PC-9 (cell line): Measurements from ENCODE around the gene PGF.

Experiments used
- EZH2 ChIP-seq: fragments of 200-600 bp; sonication (generic); IDR thresholded peaks from 2 replicates; pipeline ENCODE4 v1.8.0; 2017; ENCODE audit warnings: antibody characterized with exemption, low read depth
- TF ChIP-seq, protein P1 (sequence below): fragments of 200-600 bp; sonication (generic); conservative IDR thresholded peaks from 2 replicates; pipeline ENCODE4 v1.6.1; 2017; ENCODE audit warnings: mixed run types, antibody characterized with exemption, mild to moderate bottlenecking, moderate library complexity

DNA sequence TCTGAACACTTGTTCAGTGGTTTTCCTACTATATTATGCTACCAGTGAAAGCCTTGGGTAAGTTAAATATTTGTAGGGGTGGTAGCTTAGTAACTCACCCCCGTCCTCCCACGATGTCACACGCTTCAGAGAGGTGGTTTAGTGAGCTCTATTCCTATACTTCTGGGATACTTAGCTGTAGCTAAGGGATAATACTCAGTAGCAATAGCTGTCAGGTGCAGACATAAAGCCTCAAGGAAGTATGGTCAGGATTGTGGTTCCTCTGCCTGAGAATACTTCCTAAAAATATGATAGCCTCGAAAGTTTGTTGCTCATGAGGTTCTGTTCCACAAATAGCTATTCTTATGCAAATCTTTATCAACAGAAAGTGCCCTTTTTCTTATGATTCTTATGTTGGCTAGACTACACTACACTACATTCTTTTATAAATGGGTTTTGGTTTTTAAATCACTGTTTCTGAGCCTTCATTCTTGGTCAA lies 61.7 kb downstream of the PGF start:
- TF ChIP-seq, protein P1, sequence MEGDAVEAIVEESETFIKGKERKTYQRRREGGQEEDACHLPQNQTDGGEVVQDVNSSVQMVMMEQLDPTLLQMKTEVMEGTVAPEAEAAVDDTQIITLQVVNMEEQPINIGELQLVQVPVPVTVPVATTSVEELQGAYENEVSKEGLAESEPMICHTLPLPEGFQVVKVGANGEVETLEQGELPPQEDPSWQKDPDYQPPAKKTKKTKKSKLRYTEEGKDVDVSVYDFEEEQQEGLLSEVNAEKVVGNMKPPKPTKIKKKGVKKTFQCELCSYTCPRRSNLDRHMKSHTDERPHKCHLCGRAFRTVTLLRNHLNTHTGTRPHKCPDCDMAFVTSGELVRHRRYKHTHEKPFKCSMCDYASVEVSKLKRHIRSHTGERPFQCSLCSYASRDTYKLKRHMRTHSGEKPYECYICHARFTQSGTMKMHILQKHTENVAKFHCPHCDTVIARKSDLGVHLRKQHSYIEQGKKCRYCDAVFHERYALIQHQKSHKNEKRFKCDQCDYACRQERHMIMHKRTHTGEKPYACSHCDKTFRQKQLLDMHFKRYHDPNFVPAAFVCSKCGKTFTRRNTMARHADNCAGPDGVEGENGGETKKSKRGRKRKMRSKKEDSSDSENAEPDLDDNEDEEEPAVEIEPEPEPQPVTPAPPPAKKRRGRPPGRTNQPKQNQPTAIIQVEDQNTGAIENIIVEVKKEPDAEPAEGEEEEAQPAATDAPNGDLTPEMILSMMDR: no peak
- TF ChIP-seq EZH2: no peak
